Fibroblast of the conjunctiva (primary cell): ENCODE results near the gene LRFN2.

Experiments
- DNase-seq: peaks from one replicate; pipeline ENCODE4 v3.0.0-alpha.2; 2010; ENCODE audit warnings: low read depth

Gene LRFN2

GRCh38 chr6:40398810-40399477 lies 188.2 kb downstream of the LRFN2 start:
- no peak for DNase-seq

GRCh38 chr6:40398034-40398691 lies 189.0 kb downstream of the LRFN2 start:
- no peak for DNase-seq

DNA sequence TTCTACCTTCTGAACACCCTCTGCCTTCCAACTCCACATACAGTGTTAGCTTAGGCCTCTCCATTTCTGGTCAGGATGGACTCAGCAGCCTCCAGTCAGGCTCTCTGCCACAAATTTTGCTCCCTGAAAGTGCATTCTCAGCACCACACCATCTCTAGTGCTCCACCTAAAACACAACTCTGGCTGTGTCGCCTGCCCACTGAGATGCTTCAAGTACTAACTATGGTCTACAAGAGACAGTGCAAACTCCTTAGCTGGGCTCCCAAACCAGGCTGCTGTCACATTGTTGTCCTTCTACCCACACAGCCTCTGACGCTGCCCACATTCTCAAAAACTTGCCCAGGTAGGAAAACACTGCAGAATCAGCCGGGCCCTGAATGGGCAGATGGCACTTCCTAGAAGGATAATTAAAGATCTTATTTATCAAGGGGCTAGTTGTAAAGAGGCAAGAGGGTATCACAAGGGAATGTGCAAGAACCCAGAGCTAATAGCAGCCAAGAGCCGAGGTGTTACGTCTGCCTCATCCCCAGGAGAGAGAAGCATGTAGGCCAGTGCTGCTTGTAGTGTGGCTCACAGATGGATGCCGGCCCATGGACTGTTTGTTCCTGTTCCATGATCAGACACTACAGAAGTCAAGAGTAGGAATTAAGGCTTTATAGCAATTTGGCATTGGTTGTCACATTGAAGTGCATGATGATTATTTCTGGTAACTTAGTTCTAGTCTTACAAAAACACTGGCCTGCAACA lies 189.7 kb downstream of the LRFN2 start:
- DNase-seq = no peak

GRCh38 chr6:40395698-40396076 lies 191.5 kb downstream of the LRFN2 start:
- DNase-seq = no peak

DNA sequence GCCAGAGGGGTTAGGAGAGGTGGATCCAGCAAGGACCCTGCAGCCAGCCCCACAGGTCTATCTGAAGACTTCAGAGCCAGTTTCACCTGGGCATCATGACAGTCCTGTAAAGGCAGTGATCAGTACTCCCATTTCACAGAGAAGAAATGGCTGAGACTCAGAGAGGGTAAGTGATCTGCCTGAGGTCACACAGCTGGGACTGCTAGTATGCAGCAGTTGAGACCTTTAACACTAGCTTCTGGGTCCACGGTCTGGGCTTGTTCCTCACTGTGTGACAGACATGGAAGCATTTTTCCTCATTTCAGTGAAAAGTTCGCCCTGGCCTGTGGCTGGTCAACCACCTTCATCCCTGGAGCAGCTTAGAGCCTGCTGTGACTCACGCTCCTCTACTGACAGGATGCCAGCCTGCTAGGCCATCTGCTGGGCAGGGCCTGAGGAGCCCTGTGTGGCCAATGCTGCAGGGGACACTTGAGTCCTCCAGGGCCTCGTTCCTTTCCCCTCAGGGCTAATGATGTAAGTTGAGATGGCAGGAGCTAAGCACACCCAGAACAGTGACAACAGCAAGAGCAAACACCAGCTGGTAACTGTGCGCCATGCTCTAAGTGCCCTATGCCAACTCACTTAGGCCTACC lies 192.0 kb downstream of the LRFN2 start:
- DNase-seq = no peak

DNA sequence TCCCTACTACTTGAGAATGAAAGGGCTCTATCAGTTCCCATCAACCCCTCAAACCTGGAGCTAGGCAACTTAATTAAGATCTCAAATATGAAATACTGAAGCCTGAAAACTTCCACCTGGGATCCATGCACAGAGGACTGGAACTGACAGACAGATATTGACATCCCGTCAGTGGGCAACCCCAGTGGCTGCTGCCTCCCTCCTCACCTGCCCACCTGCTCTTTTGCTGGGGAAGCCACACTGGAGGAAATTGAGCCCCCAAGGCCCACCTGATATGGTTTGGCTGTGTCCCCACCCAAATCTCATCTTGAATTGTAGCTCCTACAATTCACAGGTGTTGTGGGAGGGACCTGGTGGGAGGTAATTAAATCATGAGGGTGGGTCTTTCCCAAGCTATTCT lies 192.8 kb downstream of the LRFN2 start:
- DNase-seq = no peak

DNA sequence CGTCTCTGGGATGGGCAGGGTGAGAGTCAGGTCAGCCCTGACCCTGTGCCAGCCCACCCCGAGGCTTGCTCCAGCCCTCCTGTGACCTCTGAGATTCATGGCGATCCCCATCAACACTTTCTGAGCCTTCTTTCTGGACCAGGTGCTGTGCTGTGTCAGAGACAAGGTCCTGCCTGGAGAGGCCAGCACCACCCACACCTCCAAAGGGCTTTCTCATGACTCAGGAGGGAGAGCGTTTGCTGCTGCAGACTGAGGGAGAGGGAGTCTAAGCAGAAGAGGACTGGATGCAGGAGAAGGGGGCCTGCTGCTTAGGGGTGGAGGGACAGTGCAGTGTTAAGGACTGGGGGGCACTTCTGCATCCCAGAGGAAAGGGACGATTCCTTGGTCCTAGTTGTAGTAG lies 193.5 kb downstream of the LRFN2 start:
- no peak for DNase-seq

DNA sequence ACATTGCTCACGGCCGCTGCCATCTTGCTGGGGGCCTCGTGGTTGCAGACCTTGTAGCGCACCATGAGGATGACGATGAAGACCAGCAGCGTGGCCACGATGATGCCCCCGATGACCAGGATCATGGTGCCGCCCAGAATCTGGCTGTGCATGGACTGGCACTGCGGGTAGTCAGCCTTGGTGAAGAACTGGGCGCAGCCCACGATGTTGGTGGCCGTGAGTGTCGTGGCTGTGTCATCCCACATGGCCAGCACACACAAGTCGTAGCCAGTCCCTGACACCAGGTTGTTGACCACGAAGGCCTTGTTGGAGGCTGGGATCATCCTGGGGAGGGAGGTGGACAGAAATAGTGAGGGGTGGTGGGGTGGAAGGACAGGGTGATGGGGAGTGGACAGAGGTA lies 194.6 kb downstream of the LRFN2 start:
- no peak for DNase-seq

GRCh38 chr6:40391851-40392517 lies 195.2 kb downstream of the LRFN2 start:
- DNase-seq = no peak

GRCh38 chr6:40391086-40391485 lies 196.1 kb downstream of the LRFN2 start:
- DNase-seq = no peak

GRCh38 chr6:40390144-40390800 lies 196.9 kb downstream of the LRFN2 start:
- no peak for DNase-seq

DNA sequence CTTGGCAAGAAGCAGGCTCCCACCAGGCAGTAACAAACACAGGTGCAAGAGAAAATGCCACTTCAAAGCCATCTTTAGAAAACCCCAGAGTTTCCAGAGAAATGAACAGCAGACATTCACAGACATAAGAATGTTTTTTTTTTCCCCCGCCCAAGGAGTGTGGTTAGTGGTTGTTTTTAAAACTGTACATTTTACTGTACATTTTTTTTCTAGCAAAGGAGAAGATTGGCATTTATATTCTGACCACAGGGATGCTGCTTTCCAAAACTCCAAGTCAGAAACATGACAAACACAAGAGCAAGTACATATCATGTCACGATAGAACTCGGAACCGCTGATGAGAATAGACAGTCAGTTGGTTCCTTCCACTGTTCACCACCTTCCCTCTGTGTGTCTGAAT lies 197.9 kb downstream of the LRFN2 start:
- no peak for DNase-seq

- no peak for DNase-seq
Observed at GRCh38 chr6:40387871-40388264, 199.3 kb downstream of the LRFN2 start.

- no peak for DNase-seq
Observed at GRCh38 chr6:40387127-40387870, 199.9 kb downstream of the LRFN2 start.

DNA sequence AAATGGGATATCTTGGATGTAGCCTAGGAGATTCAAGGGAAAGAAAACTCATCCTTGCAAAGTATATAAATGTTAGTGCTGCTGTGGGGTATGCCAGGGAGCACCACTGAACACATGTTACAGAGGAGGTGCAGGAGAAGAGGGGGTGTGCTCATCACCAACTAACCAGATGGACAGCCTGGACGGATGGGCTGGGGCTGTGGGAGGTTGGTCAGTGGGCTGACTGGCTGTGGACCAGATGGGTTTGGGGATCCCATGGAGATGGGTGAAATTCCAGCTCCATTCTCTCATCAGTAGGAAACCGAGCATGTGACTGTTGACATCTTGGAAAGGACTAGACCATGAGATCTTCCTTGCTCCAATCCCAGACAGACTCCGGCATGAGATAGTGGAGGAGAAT lies 201.0 kb downstream of the LRFN2 start:
- DNase-seq = no peak

DNA sequence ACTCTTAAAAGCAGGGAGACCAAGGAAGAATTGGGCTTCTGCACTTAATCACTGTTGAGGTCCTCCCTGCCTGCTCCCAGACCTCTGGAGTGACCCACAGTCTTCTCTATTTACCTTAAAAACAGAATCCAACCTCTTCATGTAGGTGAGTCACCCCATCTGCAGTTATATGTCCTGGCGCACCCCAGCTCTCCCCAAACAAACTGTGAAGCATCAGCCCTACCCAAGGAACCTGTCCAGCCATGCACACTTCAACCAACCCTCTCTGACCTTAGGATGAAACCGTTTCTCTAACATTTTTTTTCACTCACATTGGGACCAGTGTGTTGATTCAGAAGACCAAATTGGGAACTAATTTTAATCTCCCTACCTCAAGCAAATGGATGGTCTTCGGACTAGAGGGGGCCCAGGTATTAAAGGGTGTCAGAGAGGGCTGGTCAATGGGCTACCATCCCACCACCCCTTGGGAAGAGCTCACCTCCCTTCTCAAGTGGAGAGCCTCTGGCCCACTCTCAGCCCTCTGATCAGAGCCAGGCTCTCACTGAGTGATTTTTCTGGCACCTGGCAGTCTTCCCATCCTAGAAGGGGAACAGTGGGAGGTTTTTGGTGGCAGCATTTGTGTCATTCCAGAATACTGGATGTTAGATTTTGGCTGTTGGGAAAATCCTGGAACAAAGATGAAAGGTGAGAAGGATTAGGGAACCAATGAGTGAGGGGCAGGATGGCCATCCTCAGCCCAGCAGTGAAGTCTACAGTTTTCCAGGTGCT lies 203.6 kb downstream of the LRFN2 start:
- no peak for DNase-seq

- DNase-seq = no peak
Observed at GRCh38 chr6:40380271-40380670, 206.9 kb downstream of the LRFN2 start.

DNA sequence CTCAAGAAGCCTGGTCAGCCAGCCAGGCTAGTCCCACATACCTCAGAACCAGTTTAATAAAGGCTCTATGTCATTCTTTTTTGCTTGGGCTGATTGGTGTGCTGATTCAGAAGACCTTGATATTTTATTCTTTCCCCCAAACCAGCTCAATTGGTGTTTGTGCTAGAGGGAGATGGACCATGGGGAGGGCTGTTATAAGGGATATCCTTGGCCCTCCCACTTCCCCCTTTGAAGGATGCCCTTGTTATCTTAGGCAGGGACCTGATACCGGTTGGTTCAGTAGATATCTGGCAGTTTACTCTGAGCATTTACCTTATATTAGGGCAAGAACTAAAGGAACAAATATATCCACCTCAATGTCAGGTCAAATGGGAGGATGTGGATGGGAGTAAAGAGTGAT lies 207.4 kb downstream of the LRFN2 start:
- DNase-seq = no peak

GRCh38 chr6:40378725-40379074 lies 208.5 kb downstream of the LRFN2 start:
- no peak for DNase-seq

- no peak for DNase-seq
Observed at GRCh38 chr6:40378071-40378724, 209.0 kb downstream of the LRFN2 start.
